Liver (tissue), 9 donors: ENCODE results near the gene GPR107. TPM values are rescaled to one million over a fixed set of nuclear protein-coding genes. Genes with fewer than 3 reads are reported as not detected.

ENCODE experiments used
- DNase-seq: peaks from one replicate; pipeline ENCODE4 v3.0.0-alpha.2; 2017; ENCODE audit warnings: low spot score
- H3K27ac ChIP-seq, 2 donors: one replicate each; pipeline ENCODE4 v1.7.0; 2013; ENCODE audit warnings: inconsistent platforms in 2 of 2, low read length in 2 of 2, control low read depth in 1 of 2, low read depth in 1 of 2, mild to moderate bottlenecking in 1 of 2
- H3K27me3 ChIP-seq, 4 donors: one replicate each; pipeline versions ENCODE4 v1.6.1 to v1.7.0; 2013; ENCODE audit warnings: low read length in 3 of 4, inconsistent platforms in 1 of 4, mild to moderate bottlenecking in 1 of 4, moderate library complexity in 1 of 4; ENCODE audit not compliant: control insufficient read depth in 4 of 4, insufficient read depth in 4 of 4
- H3K36me3 ChIP-seq, 4 donors: one replicate each; pipeline versions ENCODE4 v1.6.1 to v1.7.0; 2013; ENCODE audit warnings: low read length in 3 of 4, mild to moderate bottlenecking in 3 of 4, low read depth in 1 of 4, moderate library complexity in 1 of 4; ENCODE audit not compliant: control insufficient read depth in 4 of 4, insufficient read depth in 3 of 4
- H3K4me1 ChIP-seq, 4 donors: one replicate each; pipeline versions ENCODE4 v1.6.1 to v1.7.0; 2013; ENCODE audit warnings: low read length in 3 of 4, mild to moderate bottlenecking in 3 of 4, moderate library complexity in 1 of 4; ENCODE audit not compliant: control insufficient read depth in 4 of 4, insufficient read depth in 4 of 4
- H3K4me3 ChIP-seq, 3 donors: one replicate each; pipeline versions ENCODE4 v1.6.1 to v1.7.0; 2013; ENCODE audit warnings: low read length in 3 of 3, control low read depth in 1 of 3, low read depth in 1 of 3, mild to moderate bottlenecking in 1 of 3
- H3K9ac ChIP-seq, 2 donors: one replicate each; pipeline ENCODE4 v1.7.0; 2013; ENCODE audit warnings: low read length in 2 of 2, mild to moderate bottlenecking in 2 of 2, moderate library complexity in 2 of 2, control low read depth in 1 of 2, low read depth in 1 of 2
- H3K9me3 ChIP-seq, 4 donors: one replicate each; pipeline versions ENCODE4 v1.6.1 to v1.7.0; 2013; ENCODE audit warnings: low read length in 3 of 4; ENCODE audit not compliant: control insufficient read depth in 4 of 4
- ATF3 ChIP-seq: IDR thresholded peaks from 2 replicates; pipeline ENCODE4 v1.6.1; 2016; ENCODE audit warnings: antibody characterized with exemption
- EGR1 ChIP-seq, 2 donors: IDR thresholded peaks; 2 replicates each; pipeline ENCODE4 v1.6.1; 2016 to 2018; ENCODE audit warnings: antibody characterized with exemption in 2 of 2, low read depth in 2 of 2
- FOXA1 ChIP-seq: IDR thresholded peaks from 2 replicates; pipeline ENCODE4 v1.6.1; 2016; ENCODE audit warnings: antibody characterized with exemption
- FOXA2 ChIP-seq: IDR thresholded peaks from 2 replicates; pipeline ENCODE4 v1.6.1; 2016; ENCODE audit warnings: antibody characterized with exemption
- GABPA ChIP-seq, 2 donors: IDR thresholded peaks in 1 of 2; conservative IDR thresholded peaks in 1 of 2; 2 replicates each; pipeline ENCODE4 v1.6.1; 2016; ENCODE audit warnings: antibody characterized with exemption in 2 of 2, mild to moderate bottlenecking in 1 of 2, moderate library complexity in 1 of 2
- HNF4A ChIP-seq, 2 donors: conservative IDR thresholded peaks; 2 replicates each; pipeline ENCODE4 v1.6.1; 2016; ENCODE audit warnings: antibody characterized with exemption in 2 of 2, mild to moderate bottlenecking in 2 of 2
- HNF4G ChIP-seq: IDR thresholded peaks from 2 replicates; pipeline ENCODE4 v1.6.1; 2016; ENCODE audit warnings: antibody characterized with exemption
- JUND ChIP-seq, 2 donors: IDR thresholded peaks; 2 replicates each; pipeline ENCODE4 v1.6.1; 2016; ENCODE audit warnings: antibody characterized with exemption in 2 of 2
- MAX ChIP-seq: IDR thresholded peaks from 2 replicates; pipeline ENCODE4 v1.6.1; 2016; ENCODE audit warnings: antibody characterized with exemption
- NR2F2 ChIP-seq: IDR thresholded peaks from 2 replicates; pipeline ENCODE4 v1.6.1; 2016; ENCODE audit warnings: antibody characterized with exemption
- RAD21 ChIP-seq, 2 donors: IDR thresholded peaks; 2 replicates each; pipeline ENCODE4 v1.6.1; 2016; ENCODE audit warnings: antibody characterized with exemption in 2 of 2, mild to moderate bottlenecking in 2 of 2
- RXRA ChIP-seq, 2 donors: IDR thresholded peaks; 2 replicates each; pipeline ENCODE4 v1.6.1; 2017 to 2018; ENCODE audit warnings: antibody characterized with exemption in 2 of 2, mild to moderate bottlenecking in 1 of 2
- SP1 ChIP-seq: IDR thresholded peaks from 2 replicates; pipeline ENCODE4 v1.6.1; 2018; ENCODE audit warnings: antibody characterized with exemption, mild to moderate bottlenecking
- TAF1 ChIP-seq: conservative IDR thresholded peaks from 2 replicates; pipeline ENCODE4 v1.6.1; 2016; ENCODE audit warnings: antibody characterized with exemption, mild to moderate bottlenecking
- YY1 ChIP-seq: IDR thresholded peaks from 2 replicates; pipeline ENCODE4 v1.6.1; 2016; ENCODE audit warnings: antibody characterized with exemption, mild to moderate bottlenecking
- WGBS: extraction: QIAGEN DNeasy Blood & Tissue Kit; methylation state at CpG from one replicate; pipeline ENCODE4 v1.1.7; 2013; 5-methylcytosine and 5-hydroxymethylcytosine counted together
- polyA plus RNA-seq, 2 donors: library from polyadenylated mRNA; stranded (reverse) in 1 of 2; unstranded in 1 of 2; fragments of 200-250 nt in 1 of 2; fragments of >200 nt in 1 of 2; fragmentation: Nextera tagmentation in 1 of 2; extraction: Ambion mirVana in 1 of 2; gene quantifications; one replicate each; pipeline versions ENCODE4 v1.2.1 to v1.2.3, GENCODE V29; 2013 to 2015
- total RNA-seq, 2 donors: library from RNA; depleted of rRNA; stranded (reverse); fragments of >200 nt; gene quantifications; one replicate each; pipeline ENCODE4 v1.2.3, GENCODE V29; 2014
- TF ChIP-seq, protein P1 (sequence below): fragments of 150-350 bp; IDR thresholded peaks from 2 replicates; pipeline ENCODE4 v1.5.1; 2017; ENCODE audit warnings: improper control_type of control experiment, low read depth, low read length; ENCODE audit not compliant: missing input control
- TF ChIP-seq, protein P2 (sequence below): IDR thresholded peaks from 2 replicates; pipeline ENCODE4 v1.6.1; 2016; ENCODE audit warnings: antibody characterized with exemption, mild to moderate bottlenecking
- TF ChIP-seq, protein P3 (sequence below): IDR thresholded peaks from 2 replicates; pipeline ENCODE4 v1.6.1; 2016; ENCODE audit warnings: antibody characterized with exemption
- donor health status: healthy.
- donor health status: healthy.
- donor health status: healthy.
- donor health status: healthy.
- donor health status: healthy.

The GPR107 gene
- total and polyA plus RNA-seq, 4 donors = 3.8 to 17.2 (median 11.4) TPM

DNA sequence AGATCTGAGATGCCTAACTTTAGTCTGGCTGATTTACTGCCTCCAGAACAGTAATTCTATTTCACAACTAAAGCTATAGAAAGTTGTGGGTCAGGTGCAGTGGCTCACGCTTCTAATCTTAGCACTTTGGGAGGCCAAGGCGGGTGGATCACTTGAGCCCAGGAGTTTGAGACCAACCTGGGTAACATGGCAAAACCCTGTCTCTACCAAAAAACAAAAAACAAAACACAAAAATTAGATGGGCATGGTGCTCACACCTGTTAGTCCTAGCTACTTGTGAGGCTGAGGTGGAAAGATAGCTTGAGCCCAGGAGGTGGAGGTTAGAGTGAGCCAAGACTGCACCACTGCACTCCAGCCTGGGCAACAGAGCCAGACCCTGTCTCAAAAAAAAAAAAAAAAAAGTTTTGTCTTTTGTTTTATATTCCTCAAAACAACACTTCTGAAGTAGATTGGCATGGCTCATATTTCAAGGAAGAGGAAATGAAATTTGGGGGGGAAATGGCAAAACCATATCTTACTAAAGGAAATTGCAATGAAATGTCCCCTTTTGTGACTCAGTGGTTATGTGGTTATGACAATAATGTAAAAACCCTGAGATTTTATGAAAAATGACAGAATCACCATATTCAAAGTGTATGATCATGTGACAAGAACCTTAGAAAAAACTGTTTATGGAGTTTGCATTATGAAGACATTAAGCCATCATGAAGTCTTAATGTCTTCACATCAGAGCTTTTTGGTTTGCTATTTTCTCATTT is 26.9 kb upstream of the GPR107 start:
- 81% methylated on average over 2 of the region's 2 CpGs for whole genome bisulfite sequencing
- TF ChIP-seq MAX (no peak), RAD21 (IDR thresholded peaks at IDR 0.05) (no peak), FOXA2 (no peak), YY1 (no peak), NR2F2 (no peak), HNF4G (no peak), SP1 (no peak), ATF3 (no peak), TAF1 (no peak), EGR1 (IDR thresholded peaks at IDR 0.05; ENCODE audit: low read depth in 2 of 2) (no peak), GABPA (IDR thresholded peaks at IDR 0.05 in 1 of 2, conservative IDR thresholded peaks at IDR 0.05 in 1 of 2) (no peak), JUND (IDR thresholded peaks at IDR 0.05) (no peak), HNF4A (conservative IDR thresholded peaks at IDR 0.05) (no peak), FOXA1 (no peak), RXRA (IDR thresholded peaks at IDR 0.05) (no peak)
- TF ChIP-seq, protein P1, sequence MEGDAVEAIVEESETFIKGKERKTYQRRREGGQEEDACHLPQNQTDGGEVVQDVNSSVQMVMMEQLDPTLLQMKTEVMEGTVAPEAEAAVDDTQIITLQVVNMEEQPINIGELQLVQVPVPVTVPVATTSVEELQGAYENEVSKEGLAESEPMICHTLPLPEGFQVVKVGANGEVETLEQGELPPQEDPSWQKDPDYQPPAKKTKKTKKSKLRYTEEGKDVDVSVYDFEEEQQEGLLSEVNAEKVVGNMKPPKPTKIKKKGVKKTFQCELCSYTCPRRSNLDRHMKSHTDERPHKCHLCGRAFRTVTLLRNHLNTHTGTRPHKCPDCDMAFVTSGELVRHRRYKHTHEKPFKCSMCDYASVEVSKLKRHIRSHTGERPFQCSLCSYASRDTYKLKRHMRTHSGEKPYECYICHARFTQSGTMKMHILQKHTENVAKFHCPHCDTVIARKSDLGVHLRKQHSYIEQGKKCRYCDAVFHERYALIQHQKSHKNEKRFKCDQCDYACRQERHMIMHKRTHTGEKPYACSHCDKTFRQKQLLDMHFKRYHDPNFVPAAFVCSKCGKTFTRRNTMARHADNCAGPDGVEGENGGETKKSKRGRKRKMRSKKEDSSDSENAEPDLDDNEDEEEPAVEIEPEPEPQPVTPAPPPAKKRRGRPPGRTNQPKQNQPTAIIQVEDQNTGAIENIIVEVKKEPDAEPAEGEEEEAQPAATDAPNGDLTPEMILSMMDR = no peak
- TF ChIP-seq, protein P2, sequence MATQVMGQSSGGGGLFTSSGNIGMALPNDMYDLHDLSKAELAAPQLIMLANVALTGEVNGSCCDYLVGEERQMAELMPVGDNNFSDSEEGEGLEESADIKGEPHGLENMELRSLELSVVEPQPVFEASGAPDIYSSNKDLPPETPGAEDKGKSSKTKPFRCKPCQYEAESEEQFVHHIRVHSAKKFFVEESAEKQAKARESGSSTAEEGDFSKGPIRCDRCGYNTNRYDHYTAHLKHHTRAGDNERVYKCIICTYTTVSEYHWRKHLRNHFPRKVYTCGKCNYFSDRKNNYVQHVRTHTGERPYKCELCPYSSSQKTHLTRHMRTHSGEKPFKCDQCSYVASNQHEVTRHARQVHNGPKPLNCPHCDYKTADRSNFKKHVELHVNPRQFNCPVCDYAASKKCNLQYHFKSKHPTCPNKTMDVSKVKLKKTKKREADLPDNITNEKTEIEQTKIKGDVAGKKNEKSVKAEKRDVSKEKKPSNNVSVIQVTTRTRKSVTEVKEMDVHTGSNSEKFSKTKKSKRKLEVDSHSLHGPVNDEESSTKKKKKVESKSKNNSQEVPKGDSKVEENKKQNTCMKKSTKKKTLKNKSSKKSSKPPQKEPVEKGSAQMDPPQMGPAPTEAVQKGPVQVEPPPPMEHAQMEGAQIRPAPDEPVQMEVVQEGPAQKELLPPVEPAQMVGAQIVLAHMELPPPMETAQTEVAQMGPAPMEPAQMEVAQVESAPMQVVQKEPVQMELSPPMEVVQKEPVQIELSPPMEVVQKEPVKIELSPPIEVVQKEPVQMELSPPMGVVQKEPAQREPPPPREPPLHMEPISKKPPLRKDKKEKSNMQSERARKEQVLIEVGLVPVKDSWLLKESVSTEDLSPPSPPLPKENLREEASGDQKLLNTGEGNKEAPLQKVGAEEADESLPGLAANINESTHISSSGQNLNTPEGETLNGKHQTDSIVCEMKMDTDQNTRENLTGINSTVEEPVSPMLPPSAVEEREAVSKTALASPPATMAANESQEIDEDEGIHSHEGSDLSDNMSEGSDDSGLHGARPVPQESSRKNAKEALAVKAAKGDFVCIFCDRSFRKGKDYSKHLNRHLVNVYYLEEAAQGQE = no peak
- TF ChIP-seq, protein P3, sequence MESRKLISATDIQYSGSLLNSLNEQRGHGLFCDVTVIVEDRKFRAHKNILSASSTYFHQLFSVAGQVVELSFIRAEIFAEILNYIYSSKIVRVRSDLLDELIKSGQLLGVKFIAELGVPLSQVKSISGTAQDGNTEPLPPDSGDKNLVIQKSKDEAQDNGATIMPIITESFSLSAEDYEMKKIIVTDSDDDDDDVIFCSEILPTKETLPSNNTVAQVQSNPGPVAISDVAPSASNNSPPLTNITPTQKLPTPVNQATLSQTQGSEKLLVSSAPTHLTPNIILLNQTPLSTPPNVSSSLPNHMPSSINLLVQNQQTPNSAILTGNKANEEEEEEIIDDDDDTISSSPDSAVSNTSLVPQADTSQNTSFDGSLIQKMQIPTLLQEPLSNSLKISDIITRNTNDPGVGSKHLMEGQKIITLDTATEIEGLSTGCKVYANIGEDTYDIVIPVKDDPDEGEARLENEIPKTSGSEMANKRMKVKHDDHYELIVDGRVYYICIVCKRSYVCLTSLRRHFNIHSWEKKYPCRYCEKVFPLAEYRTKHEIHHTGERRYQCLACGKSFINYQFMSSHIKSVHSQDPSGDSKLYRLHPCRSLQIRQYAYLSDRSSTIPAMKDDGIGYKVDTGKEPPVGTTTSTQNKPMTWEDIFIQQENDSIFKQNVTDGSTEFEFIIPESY = no peak
- no peaks in the 10 kb centered on the region for H3K9me3 ChIP-seq
- H3K4me3 ChIP-seq = no peak overlapping the region
- H3K9ac ChIP-seq = no peak overlapping the region
- no peak for DNase-seq
- H3K27ac ChIP-seq = no peak overlapping the region
- no peaks in the 10 kb centered on the region for H3K36me3 ChIP-seq
- H3K4me1 ChIP-seq = peaks cover 8 to 46% (median 31%) of the 10 kb centered on the region in 4 donors
- H3K27me3 ChIP-seq = no peaks in the 10 kb centered on the region
